GM12801 (cell line): ENCODE results near the gene RGS12.

Source experiments
- CTCF ChIP-seq: IDR thresholded peaks from one replicate; pipeline ENCODE4 v1.5.1; 2011; ENCODE audit warnings: control low read depth; ENCODE audit not compliant: insufficient read length; ENCODE audit errors: extremely low read depth

The RGS12 gene

GRCh38 chr4:3285558-3286334 lies 7.1 kb upstream of the RGS12 start:
- TF ChIP-seq CTCF: no peak

GRCh38 chr4:3286335-3287175 lies 6.3 kb upstream of the RGS12 start:
- no peak for TF ChIP-seq CTCF

GRCh38 chr4:3287271-3287971 lies 5.4 kb upstream of the RGS12 start:
- no peak for TF ChIP-seq CTCF

- TF ChIP-seq CTCF: no peak
Observed at GRCh38 chr4:3287972-3288570, 4.8 kb upstream of the RGS12 start.

GRCh38 chr4:3288571-3289094 lies 4.2 kb upstream of the RGS12 start:
- no peak for TF ChIP-seq CTCF

- TF ChIP-seq CTCF: no peak
Observed at GRCh38 chr4:3290476-3290875, 2.3 kb upstream of the RGS12 start.

GRCh38 chr4:3290889-3291321 lies 1.9 kb upstream of the RGS12 start:
- no peak for TF ChIP-seq CTCF
